Measurements from ENCODE around the gene FOXE3. TPM values are rescaled to one million over a fixed set of nuclear protein-coding genes. Genes with fewer than 3 reads are reported as not detected.

Gene FOXE3
- total and polyA plus RNA-seq, 4 donors = not detected

- Histone ChIP-seq H3K36me3 (ENCODE audit: control insufficient read depth in 4 of 4, insufficient read depth in 3 of 4, low read depth in 1 of 4, low read length in 3 of 4) (peaks cover 0 to 8% (median 6%) of the 10 kb centered on the region in 4 donors), H3K27ac (ENCODE audit: low read depth in 1 of 2, low read length in 2 of 2) (no peak overlapping the region), H3K27me3 (ENCODE audit: control insufficient read depth in 4 of 4, insufficient read depth in 4 of 4, low read length in 3 of 4) (no peaks in the 10 kb centered on the region), H3K4me1 (ENCODE audit: control insufficient read depth in 4 of 4, insufficient read depth in 4 of 4, low read length in 3 of 4) (no peaks in the 10 kb centered on the region), H3K4me3 (ENCODE audit: low read depth in 1 of 3, low read length in 3 of 3) (no peak overlapping the region), H3K9ac (ENCODE audit: low read depth in 1 of 2, low read length in 2 of 2) (no peak overlapping the region), H3K9me3 (ENCODE audit: control insufficient read depth in 4 of 4, low read length in 3 of 4) (no peaks in the 10 kb centered on the region)
- no peak for TF ChIP-seq RAD21 (IDR thresholded peaks at IDR 0.05)
- TF ChIP-seq HNF4G (IDR thresholded peaks at IDR 0.05) = no peak
- TF ChIP-seq, protein P1, sequence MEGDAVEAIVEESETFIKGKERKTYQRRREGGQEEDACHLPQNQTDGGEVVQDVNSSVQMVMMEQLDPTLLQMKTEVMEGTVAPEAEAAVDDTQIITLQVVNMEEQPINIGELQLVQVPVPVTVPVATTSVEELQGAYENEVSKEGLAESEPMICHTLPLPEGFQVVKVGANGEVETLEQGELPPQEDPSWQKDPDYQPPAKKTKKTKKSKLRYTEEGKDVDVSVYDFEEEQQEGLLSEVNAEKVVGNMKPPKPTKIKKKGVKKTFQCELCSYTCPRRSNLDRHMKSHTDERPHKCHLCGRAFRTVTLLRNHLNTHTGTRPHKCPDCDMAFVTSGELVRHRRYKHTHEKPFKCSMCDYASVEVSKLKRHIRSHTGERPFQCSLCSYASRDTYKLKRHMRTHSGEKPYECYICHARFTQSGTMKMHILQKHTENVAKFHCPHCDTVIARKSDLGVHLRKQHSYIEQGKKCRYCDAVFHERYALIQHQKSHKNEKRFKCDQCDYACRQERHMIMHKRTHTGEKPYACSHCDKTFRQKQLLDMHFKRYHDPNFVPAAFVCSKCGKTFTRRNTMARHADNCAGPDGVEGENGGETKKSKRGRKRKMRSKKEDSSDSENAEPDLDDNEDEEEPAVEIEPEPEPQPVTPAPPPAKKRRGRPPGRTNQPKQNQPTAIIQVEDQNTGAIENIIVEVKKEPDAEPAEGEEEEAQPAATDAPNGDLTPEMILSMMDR (IDR thresholded peaks at IDR 0.05; ENCODE audit: low read depth, low read length, missing input control) = no peak
- no peak for TF ChIP-seq MAX (IDR thresholded peaks at IDR 0.05)
- TF ChIP-seq SP1 (IDR thresholded peaks at IDR 0.05) = no peak
- no peak for TF ChIP-seq RXRA (IDR thresholded peaks at IDR 0.05)
- TF ChIP-seq NR2F2 (IDR thresholded peaks at IDR 0.05) = no peak
- no peak for TF ChIP-seq YY1 (IDR thresholded peaks at IDR 0.05)
- no peak for TF ChIP-seq HNF4A (conservative IDR thresholded peaks at IDR 0.05)
- TF ChIP-seq FOXA1 (IDR thresholded peaks at IDR 0.05) = no peak
- no peak for TF ChIP-seq EGR1 (IDR thresholded peaks at IDR 0.05; ENCODE audit: low read depth in 2 of 2)
- no peak for TF ChIP-seq REST (IDR thresholded peaks at IDR 0.05)
- TF ChIP-seq, protein P2, sequence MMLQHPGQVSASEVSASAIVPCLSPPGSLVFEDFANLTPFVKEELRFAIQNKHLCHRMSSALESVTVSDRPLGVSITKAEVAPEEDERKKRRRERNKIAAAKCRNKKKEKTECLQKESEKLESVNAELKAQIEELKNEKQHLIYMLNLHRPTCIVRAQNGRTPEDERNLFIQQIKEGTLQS (IDR thresholded peaks at IDR 0.05) = no peak
- TF ChIP-seq FOXA2 (IDR thresholded peaks at IDR 0.05) = no peak
- no peak for TF ChIP-seq GABPA (IDR thresholded peaks at IDR 0.05 in 1 of 2, conservative IDR thresholded peaks at IDR 0.05 in 1 of 2)
- TF ChIP-seq ZBTB33 (IDR thresholded peaks at IDR 0.05) = no peak
- TF ChIP-seq JUND (IDR thresholded peaks at IDR 0.05) = no peak
- TF ChIP-seq TAF1 (conservative IDR thresholded peaks at IDR 0.05) = no peak
- no peak for DNase-seq (ENCODE audit: low spot score)
- WGBS = 96% methylated on average over 3 of the region's 3 CpGs
Measured at GRCh38 chr1:47382399-47382983, 33.6 kb upstream of the FOXE3 start.
